Stimulated activated CD4-positive, alpha-beta T cell treated with anti-CD3 and anti-CD28 coated beads, TNF-alpha, amount 100 ng/mL, for 24 hours (primary cell): ENCODE data around the gene KCNK16.

ENCODE experiments used
- DNase-seq, 3 experiments: peaks; one replicate each; pipeline ENCODE4 v3.0.0-alpha.2; 2020; ENCODE audit warnings: low read depth in 3 of 3

KCNK16 gene

DNA sequence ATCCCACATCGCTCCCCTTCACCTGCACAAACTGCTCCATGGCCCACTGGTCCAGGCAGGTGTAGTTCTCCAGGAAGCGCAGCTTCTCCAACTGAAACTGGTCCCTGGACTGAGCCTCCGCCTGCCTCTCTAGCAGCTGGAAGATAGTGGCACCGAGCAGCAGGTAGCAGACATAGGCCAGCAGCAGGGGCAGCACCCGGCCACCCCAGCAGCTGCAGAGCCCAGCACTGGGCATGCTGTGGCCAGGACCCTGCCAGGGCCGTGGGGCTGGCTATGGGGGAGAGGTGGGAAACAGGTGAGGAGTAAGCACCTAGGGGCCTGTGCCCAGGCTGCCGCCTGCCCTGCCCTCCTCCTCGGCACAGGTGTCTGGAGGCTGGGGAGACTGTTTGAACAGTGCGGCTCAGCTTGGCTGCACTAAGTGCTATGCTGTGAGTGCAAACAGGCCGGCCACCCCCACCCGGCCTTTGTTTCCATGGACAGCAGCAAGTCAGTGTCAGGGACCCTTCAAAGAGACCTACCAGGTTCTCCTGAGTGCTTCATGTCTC is at the start of gene KCNK16:
TSS of gene KCNK16 (minus strand) at position 397 of the 545 bp plus-strand sequence. CDS start at position 235, 162 bp downstream.
- no peak for DNase-seq

DNA sequence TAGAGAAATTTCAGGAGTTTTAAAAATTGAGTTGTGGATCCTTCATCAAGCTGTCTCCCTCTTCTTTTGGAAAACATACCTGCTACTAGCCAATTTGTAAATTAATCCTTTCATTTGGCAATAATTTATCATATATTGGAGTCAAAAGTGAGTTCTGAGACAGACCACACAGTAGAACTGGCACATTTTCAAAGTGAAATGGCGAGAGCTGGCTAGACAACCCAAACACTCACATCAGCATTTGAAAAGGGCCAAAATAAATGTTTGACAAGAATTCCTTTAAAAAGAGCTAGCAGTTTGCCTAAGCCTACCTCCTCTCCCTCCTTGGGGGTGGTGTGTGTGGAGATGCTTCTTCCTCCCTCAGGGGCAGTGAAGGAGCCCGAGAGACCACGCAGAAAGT is 47.9 kb upstream of the KCNK16 start:
- DNase-seq = no peak

DNA sequence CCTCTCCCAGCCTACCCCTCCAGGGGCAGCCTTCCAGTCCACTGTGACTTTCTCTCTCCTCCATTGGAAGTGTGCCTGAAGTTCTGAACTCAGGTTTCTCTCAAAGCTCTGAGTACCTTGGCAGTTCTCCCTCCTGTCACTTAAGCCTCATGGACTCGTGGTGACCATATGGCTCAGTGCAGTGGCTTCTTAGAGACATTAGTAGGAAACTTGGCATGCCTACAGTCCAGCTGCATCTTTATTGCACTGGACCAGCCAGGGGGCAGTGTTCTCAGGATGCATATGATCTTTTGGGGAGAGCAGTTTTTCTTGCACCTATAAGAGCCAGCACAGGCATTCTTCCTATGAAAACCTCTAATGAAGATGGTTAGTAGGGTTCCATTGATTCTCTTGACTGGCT is 47.5 kb upstream of the KCNK16 start:
- no peak for DNase-seq

DNA sequence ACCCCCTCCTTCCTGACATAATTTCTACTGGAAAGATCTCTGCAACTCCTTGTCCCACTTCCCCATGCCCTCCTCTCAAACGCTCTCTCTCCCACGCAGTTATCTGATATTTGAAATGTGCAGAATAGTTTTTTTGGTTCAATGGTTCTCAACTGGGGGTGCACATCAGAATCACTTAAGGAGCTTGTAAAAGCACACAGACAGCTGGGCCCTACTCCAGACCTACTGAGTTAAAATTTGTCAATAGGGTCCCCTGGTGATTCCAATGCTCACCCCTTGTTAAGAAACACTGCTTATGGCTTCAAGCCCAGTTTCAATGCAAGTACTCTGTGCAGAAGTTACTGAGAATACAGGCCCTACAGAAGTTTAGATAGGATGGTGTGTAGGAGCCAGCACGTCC is 45.2 kb upstream of the KCNK16 start:
- DNase-seq = no peak

DNA sequence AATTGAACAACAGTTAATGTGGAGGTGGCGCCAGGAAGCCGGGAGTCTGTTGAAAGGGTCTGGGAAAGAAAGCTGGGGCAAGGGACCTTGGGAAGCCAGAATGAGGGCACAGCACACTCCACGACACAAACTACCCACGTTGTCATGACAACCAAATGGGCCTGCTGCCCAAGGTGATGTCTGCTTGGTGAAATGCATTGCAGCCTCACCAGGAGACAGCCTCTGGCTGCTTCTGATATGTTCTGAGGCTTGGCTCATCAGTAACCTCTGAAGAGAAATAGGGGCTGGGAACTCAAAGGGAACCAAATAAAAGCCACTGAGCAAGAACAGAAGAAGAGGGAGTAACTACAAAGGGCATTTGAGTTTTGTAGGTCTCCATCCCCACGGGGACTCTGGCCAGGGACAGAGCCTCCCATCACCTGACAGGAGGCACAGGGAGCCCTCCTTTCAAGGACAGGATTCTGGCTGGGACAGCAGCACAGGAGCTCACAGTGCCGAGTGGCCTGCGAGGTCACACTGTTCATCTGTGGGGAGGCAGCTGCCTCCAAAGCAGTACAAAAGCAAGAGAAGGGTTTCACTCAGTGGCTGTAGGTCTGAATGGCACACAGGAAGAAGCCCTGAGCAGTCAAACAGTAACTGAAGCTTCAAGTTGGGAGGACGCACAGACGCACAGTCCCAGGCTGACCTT is 44.6 kb upstream of the KCNK16 start:
- no peak for DNase-seq

DNA sequence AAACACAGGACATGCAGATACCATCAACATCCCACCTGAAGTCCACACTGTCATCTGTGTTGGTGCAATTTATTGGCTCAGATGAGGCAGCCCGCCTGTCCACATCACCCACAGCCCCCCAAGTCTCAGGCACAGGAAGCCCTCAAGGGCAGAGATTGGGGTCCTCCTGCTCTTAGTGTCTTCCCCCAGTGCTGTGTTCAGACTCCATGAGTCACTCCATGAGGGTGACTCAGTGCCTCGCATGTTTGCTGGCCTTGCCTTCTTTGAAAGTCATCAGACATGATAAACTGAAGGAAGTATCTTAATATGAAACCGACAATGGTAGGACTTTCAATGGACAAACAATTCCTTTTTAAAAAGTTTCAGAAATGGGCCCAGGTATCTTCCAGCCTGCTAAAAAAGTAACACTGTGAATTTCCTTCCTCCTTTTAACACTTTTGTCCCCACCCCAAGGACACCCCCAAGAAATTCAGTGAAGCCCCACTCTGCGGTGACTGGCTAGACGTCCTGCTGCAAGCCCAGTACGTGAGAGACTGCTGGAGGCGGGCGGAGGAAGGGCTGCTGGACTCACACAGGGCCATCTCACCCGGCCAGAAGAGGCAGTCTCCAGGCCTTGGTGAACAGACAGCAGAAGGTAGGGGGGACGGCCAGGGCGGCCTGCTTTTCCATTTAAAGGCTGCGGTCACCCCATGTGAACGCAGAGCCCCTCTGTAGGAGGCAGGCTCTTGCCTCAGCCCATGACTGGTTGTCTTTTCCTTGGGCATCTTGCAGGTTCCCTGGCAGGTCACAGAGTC is 43.0 kb upstream of the KCNK16 start:
- DNase-seq = no peak

DNA sequence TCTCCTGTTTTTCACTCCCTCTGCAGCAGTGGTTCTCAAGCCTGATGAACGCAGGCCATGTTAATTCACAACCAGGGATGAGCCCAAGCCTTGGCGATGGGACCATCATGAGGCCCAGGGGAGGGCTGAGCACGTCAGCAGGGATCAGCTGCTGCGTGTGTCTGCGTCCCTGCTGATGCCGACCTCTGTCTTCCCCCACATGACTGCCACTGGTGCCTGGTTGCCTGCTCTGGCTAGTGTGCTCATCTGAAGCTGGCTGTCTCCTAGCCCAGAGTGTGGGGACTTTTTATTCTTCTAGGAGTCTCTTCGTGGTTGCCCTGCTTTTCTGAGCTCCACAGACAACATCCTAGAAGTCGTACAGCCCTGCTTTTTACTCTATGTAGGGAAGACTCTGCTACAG is 40.8 kb upstream of the KCNK16 start:
- no peak for DNase-seq

DNA sequence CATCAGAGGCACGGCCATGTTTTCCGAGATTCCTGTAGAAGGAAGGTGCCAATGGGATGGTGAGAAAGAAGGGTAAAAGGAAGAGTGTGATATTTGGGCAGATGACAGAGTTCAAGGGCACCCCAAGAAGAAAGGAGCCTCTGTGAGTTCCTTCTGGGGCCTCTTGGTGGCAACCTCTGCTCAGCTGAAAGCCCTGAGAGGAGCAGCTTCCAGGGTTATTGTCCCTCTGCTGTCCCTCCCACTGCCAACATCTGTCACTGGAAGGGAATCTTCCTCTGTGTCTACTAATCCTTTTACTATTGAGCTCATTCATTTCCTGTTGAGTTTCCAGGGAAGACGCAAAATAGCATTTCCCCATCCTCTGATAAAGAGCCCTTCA is 40.0 kb upstream of the KCNK16 start:
- no peak for DNase-seq

DNA sequence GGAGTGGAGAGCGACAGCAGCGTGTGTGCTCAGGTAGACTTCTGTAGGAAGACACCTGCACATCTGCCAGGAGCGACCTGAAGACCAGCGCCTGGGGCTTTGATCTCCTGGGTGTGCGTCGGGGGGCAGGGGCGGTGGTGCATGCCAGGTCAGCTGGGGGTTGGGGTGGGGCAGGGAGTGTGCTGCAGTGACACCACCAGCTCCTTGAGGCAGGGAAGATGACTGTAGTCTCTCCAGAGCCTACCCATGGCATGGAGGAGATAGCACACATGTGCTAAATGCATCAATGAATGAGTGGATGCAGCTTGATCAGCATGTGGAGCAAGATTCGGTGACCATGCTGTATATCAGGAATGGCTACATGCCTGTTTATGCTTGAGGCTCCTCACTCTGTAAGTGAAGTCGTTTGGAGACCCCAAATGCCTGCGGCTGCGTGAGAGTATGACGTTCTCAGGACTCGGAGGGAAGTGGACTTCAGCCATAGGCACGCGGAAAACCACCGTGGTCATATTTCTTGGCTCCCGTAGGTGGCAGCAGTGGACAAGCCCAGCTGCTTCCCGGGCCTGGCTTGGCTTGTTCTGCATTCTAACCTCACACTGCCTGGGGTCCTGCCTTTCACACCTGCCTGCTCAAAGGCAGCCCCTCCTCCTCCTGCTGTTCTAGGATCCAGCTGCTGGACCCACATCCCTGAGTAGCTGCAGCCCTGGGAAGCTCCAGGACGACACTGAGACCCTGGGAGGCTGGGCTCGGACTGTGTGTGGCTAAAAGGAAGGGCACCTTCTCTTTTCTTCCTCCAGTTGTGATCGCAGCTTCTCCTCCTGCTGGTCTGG is 39.4 kb upstream of the KCNK16 start:
- DNase-seq = peak; percentile 10 to 47 (median 15)

DNA sequence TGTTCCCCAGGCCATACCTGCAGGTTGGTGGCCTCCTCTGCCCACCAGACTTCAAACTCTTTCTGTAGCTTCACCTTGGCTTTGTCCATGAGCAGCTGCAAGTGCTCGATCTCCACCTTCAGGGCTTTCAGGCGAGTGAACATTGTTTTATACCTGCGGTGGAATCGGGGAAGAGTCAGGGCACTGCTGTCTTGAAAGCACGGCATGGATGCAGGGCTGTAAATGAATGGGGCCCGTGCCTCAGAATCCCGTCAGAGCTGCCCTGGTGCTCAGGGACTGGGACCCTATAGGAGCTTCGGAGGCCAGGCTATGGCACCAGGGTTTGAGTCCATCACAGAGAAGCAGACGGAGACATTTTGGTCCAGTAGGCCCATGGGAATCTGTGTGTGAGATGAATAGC is 37.9 kb upstream of the KCNK16 start:
- DNase-seq = no peak

DNA sequence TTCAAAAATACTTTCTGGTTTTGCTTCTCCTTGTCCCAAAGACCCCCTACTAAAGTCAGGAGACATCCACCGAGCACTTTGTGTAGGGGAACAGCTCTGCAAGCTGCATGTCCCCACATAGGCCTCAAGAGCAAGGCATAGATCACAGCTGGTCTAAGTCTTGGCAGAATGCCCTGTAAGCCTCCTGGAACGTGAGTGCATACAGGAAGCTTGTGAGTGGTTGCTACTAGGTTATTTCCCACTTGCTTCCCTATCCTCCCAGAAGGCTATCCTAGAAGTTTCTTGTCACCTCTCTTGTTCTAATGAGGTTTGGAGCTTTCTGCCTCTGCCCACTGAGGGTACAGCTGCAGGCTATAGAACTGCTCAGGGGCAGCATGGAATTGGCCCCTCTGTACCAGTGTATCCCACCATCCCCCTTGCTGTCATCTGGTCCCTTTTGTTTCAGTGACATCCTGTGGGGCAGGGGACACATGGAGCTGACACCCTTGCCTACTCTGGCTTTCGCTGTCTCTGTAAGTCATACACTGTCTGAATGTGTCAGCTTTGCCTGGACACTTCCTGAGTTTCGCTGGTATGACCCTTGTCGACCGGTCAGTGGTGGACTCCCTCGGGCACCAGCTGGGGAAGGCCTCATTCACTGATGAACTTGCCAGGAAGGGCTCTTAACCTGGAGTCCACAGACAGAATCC is 35.6 kb upstream of the KCNK16 start:
- DNase-seq = no peak

DNA sequence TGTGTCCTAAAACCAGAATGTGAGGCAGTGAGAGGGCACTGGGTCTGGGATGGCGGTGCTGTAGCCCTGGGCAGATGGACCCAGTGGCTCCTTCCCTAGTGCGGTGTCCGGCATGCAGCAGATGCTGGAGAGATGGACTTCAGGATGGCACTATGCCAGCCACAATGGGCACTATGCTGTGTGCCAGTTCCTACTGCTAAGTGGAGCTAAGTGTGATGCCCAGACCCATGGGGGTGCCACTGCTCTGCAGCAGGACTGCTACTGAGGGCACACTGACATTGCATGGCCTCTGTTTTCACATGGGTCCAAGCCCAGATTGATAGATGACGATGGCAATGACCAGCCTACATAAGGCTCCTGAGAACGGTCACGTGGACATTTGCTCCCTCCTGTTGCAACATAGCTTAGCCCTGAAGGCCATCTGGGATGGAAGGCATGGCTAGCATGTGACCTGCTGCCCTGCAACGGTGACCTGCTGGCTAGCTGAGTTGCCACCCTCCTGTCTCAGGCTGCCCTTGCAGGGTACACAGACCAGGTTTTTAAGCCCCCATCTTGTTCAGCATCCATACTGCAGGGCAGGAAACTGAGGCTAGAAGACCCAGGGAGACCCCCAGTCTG is 31.3 kb upstream of the KCNK16 start:
- DNase-seq = no peak

DNA sequence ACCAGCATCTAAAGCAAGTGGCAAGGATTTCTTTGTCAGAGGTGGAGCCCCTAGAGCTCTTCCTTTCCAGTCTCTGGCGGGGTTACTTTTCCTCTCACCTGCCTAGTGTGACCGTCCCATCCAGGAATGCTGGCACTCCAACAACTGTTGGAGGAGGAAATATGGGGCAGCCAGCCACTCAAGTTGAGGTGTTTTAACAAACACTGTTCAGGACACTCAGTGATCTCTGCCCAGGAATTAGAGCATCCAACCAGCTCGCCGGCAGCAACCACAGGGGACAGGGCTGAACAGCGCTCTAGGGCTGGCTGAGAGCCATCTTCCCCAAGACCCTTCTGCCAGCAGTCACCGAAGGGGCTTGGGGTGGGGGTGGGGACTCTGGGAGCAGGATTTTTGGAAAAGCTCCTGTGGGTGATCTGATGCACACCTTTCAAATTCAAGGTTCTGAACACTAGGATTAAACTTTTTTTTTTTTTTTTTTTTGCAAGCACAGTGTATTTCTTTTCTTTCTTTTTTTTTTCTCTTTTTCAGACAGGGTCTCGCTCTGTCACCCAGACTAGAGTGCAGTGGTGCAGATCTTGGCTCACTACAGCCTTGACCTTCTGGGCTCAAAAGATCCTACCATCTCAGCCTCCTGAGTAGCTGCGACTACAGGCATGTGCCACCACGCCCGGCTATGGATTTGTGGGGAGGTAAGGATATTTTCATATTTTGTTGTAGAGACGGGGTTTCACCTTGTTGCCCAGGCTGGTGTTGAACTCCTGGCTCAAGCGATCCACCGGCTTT is 28.4 kb upstream of the KCNK16 start:
- DNase-seq = no peak

DNA sequence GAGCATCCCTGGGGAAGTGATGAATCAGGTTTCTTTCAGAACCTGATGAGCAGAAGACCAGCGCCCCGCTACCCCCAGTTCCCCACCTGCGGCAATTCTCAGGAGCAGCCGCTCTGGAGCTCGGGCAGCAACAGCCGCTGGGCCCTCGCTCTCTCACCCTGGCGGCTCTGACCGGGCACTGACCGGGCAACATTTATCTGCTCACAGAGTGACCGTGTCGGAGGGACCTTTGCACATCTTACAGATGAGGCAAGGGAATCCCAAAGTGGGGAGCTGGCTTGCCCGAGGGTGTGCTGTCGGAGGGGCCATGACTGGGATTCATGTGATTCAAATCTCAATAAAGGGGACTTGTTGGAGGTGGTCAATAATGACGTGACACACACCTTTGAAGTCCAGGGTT is 26.2 kb upstream of the KCNK16 start:
- no peak for DNase-seq

DNA sequence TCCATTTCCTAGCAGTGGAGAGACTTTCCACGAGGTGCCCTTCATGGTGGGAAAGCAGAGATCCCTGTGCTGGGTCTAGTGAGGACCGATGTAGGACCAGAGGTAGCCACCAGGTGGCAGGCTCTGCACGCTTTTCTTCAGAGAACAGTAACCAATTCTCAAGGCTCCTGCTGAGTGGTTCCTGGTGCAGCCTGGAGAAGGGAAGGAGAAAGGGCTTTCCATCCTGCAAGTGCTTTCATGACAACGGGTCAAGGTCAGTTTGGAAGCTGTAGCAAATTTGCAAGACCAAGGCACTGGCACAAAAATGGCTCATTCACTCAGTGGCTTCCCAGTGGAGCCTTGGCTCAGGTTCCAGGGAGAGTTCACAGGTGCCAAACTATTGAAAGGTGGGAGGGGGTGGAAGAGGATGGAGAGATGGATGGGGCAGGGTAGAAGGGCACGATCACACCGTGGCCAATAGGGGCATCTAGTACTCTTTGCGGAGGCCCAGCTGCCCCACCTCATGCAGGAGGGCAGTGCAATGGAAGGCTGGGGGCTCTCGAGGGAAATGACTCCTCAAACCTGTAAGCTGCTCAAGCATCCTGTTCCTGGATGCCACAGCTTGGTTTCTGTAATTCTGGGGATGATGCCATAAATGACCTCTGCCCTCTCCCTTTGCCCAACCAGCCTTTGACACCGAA is 25.5 kb upstream of the KCNK16 start:
- peak; percentile 20 to 64 (median 27) for DNase-seq

DNA sequence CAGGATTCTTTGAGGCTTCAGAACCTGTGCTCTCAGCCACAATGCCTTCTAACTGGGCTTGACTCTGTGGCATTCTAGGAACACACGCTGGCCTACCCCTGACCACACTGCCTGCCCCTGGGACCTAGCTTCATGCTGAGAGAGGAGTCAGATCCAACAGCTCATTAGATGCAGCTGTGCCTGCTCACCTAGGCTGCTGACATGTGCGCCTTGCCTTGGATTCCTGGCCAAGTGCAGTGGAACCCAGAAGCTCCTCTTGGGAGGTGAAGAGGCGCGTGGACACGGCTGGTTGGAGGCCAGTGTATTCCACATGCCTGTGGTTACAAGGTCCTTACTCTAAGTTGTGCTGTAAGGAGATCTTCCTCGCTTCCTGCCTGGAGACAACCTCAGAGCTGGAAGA is 24.7 kb upstream of the KCNK16 start:
- no peak for DNase-seq

DNA sequence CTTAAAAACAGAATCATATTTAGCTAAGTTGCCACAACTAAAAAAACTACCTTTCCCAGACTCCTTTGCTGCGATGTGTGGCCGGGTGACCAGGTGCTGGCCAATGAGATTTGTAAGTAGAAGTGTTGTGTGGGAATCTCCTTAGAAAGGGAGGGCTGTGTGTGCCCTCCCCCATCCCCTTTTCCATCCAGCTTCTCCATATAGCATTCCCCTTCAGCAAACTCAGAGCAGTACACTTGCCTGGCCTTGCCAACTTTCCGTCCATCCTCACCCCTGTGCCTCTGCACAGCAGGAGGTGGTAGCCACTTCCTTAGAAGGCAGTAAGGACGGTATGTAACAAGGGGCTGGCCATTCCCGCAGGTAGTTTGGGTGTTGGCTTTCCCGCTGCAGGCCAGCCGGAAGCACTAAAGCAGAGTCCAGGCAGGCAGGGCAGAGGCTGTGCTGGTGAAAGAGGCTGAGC is 22.3 kb upstream of the KCNK16 start:
- DNase-seq = no peak

DNA sequence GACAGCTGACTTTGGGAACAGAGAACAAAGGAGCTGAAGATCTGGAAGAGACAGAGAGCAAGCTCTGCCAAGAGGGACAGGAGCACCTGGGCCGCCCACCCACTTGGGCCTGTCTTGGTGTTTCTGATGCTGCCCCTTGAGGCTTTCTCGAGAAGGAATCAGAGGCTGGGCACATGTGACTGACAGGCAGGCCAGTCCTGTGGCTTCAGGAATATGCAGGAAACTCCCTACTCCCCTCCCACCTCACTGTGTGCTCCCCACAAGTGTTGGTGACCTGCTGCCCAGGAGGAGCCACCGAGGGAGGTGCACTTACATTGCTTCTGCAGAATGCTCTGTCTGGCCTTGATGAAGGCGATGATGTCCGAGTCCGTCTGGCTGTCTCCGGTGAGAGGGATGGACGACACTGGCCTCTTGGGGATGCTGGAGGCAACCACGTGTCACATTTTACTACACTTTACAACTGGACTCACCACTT is 20.9 kb upstream of the KCNK16 start:
- DNase-seq = no peak

DNA sequence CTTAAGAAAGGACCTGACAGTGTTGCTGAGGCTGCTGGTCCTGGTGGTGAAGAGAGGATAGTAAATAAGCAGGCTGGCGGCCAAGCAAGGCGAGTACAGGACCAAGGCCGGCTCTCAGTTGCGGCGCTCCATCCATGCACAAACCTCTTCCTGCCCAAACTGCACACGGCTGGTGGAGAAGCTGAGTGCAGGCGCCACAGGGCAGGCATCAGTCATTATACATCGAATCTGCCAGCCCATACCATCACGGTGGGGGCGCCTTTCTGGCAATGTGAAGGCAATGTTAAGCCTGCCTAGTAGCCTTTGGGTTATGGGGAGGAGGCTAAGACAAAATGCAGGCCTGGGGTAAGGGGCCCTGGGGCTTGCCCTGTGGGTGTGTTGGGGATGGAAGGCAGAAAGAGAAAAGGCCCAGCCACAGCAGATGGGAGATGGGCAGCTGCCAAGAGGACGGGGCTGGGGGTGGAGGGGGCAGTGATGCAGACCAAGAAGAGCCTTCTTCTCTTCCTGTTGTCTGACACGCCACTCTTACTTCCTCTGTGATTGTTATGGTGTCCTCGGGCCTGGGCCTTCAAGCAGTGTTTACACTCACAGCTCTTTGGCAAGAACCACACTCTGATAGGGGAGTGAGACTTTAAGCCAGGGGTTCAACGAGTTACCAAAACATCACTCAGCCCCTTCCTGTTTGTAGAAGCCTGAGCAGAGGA is 20.3 kb upstream of the KCNK16 start:
- DNase-seq = no peak
